Large intestine (tissue), 3 donors: ENCODE data around the gene NCK2. TPM values are rescaled to one million over a fixed set of nuclear protein-coding genes. Genes with fewer than 3 reads are reported as not detected.

ENCODE experiments used
- DNase-seq, 2 donors: peaks; one replicate each; pipeline versions ENCODE4 v3.0.0 to v3.0.0-alpha.2; 2013
- H3K27ac ChIP-seq: one replicate; pipeline ENCODE4 v1.5.1; 2013; ENCODE audit warnings: low read length
- H3K27me3 ChIP-seq: 2 replicates; pipeline ENCODE4 v1.6.1; 2013; ENCODE audit warnings: low read length; ENCODE audit not compliant: control insufficient read depth, insufficient read depth
- H3K36me3 ChIP-seq: 2 replicates; pipeline ENCODE4 v1.6.1; 2013; ENCODE audit warnings: low read length; ENCODE audit not compliant: control insufficient read depth, insufficient read depth
- H3K4me1 ChIP-seq: one replicate; pipeline ENCODE4 v1.6.1; 2013; ENCODE audit warnings: low read length; ENCODE audit not compliant: control insufficient read depth, insufficient read depth
- H3K4me3 ChIP-seq: one replicate; pipeline ENCODE4 v1.5.1; 2013; ENCODE audit warnings: low read length
- H3K9me3 ChIP-seq: one replicate; pipeline ENCODE4 v1.6.1; 2013; ENCODE audit warnings: mild to moderate bottlenecking, low read depth, low read length, moderate library complexity; ENCODE audit not compliant: control insufficient read depth
- WGBS: methylation state at CpG from one replicate; pipeline ENCODE4 v1.1.5; 2013; ENCODE audit warnings: low lambda C conversion rate; ENCODE audit not compliant: insufficient coverage; 5-methylcytosine and 5-hydroxymethylcytosine counted together
- polyA plus RNA-seq: library from polyadenylated mRNA; unstranded; fragments of 120-200 nt; gene quantifications from one replicate; pipeline ENCODE4 v1.2.1, GENCODE V29; 2013

Gene NCK2
- polyA plus RNA-seq, 1 donor = 58.9 TPM

DNA sequence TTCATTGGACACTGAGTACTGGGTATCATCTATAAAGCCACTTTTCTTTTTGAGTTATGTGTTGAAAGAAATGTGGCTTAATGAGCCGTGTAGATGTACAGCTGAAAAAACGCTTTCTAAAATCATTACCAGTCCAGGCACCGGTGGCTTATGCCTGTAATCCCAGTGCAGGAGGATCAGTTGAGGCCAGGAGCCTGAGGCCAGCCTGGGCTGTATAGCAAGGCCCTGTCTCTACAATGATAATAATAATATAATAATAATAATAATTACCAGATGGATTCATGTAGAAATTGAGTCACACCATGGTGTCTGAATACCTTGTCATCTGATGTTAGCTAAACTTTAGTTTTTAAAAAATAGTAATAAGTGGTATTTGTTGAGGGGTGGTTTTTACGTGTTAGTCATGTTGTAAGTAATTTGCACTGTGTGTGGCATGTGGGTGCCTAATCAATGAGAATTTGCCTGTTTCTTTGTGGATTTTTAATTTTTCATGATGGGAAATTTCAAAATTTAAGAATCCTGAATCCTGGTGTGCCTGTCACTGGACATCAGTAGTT is 30.1 kb downstream of the NCK2 start:
- no peak for DNase-seq
- no CpG with 5 or more reads among the region's 4 CpGs for WGBS

DNA sequence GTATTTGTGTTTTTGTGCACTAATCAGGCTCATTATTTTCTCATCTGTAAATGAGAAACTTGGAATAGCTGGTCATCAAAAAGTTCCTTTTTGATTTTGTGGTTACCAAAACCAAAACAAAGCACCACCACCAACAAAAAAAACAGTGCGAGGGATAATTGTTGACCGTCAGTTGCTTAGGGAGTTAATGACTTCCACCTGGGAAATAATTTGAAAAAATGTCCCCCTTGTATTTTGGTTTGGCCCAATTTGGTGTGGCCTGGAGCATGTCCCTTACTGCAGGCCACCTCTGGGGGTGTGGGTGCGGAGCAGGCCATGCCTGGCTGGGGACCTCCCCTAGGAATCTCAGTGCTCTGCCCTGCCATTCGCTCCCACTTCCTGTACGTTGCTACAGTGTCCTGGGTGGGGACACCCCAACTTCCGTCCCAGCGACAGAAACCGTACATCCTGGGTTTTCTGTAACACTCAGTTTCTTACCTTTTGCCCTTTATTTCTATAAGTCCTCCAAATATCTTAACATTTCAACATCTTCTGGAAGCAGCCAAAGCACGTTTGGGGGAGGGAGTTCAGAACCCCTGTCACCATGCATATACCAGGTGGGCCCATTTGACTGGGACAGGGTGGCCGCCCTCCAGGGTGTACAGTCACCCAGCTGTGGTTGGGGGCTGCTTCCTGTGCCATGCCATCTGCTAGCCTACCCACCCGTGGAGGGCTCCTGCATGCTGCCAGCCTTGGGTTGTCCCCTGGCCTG is 31.3 kb downstream of the NCK2 start:
- H3K27ac ChIP-seq = no peak overlapping the region
- H3K36me3 ChIP-seq = peaks cover 17% of the 10 kb centered on the region
- no peaks in the 10 kb centered on the region for H3K27me3 ChIP-seq
- peaks cover 14% of the 10 kb centered on the region for H3K4me1 ChIP-seq
- no peak overlapping the region for H3K4me3 ChIP-seq
- no peaks in the 10 kb centered on the region for H3K9me3 ChIP-seq
- no peak for DNase-seq
- WGBS = no CpG with 5 or more reads among the region's 11 CpGs

More for the DNA sequence above, 30.1 kb downstream of the NCK2 start:
- H3K36me3 ChIP-seq = peaks cover 17% of the 10 kb centered on the region
- peaks cover 8% of the 10 kb centered on the region for H3K4me1 ChIP-seq
- no peak overlapping the region for H3K27ac ChIP-seq
- H3K9me3 ChIP-seq = no peaks in the 10 kb centered on the region
- H3K4me3 ChIP-seq = no peak overlapping the region
- H3K27me3 ChIP-seq = no peaks in the 10 kb centered on the region

DNA sequence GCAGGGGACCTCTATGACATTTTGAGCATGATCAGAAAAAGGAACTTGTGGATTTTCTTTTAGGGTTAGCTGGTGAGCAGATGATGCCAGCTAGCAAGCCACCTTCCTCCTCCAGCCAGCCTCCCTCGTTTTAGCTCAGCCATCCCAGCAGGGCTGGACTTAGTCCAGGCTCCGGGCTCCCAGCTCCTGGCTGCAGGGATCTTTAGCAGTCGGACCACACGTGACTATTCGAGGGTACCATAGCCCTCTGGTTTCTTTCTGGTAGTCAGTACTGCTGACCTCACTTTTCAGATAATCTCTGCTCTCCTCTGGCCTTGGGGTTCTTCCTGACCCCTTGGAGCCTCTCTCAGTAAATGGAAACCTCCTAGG is 31.8 kb downstream of the NCK2 start:
- no peak for DNase-seq
- Histone ChIP-seq H3K36me3 (peaks cover 21% of the 10 kb centered on the region), H3K4me3 (no peak overlapping the region), H3K27ac (no peak overlapping the region), H3K9me3 (no peaks in the 10 kb centered on the region), H3K4me1 (peaks cover 17% of the 10 kb centered on the region), H3K27me3 (no peaks in the 10 kb centered on the region)
- WGBS = no CpG with 5 or more reads among the region's 5 CpGs

DNA sequence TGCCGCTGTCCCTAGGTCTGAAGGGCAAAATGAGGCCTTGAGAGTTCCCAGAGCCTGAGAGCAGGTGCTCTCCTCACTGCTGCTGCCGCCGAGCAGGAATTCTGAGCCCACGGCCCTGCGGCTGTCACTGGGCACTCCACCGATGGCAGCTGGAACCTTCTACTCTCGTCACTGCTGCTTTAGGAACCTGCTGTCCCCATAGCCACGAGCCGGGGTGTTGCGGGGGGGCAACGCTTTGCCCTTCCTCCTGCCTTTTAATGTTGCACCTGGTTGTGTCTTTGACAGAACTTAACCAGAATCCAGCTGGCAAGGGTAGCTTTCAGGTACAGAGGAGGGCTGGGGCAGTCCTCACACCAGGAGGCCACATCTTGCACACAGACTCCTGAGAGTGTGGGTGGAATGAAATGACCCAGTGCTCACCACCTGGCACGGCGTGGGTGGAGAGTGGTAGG is 32.3 kb downstream of the NCK2 start:
- Histone ChIP-seq H3K27ac (no peak overlapping the region), H3K4me3 (no peak overlapping the region), H3K27me3 (no peaks in the 10 kb centered on the region), H3K36me3 (peaks cover 24% of the 10 kb centered on the region), H3K4me1 (peaks cover 17% of the 10 kb centered on the region), H3K9me3 (no peaks in the 10 kb centered on the region)
- no peak for DNase-seq
- WGBS = 90% methylated on average over 2 of the region's 13 CpGs

- DNase-seq = no peak
- Histone ChIP-seq H3K36me3 (peaks cover 26% of the 10 kb centered on the region), H3K27ac (no peak overlapping the region), H3K4me1 (peaks cover 14% of the 10 kb centered on the region), H3K4me3 (no peak overlapping the region), H3K27me3 (no peaks in the 10 kb centered on the region), H3K9me3 (no peaks in the 10 kb centered on the region)
- WGBS = no CpG with 5 or more reads among the region's 9 CpGs
These were observed 32.9 kb downstream of the NCK2 start for GRCh38 chr2:105777506-105778055.

GRCh38 chr2:105778080-105778607 is 33.4 kb downstream of the NCK2 start:
- Histone ChIP-seq H3K4me3 (no peak overlapping the region), H3K27me3 (no peaks in the 10 kb centered on the region), H3K4me1 (peaks cover 12% of the 10 kb centered on the region), H3K9me3 (no peaks in the 10 kb centered on the region), H3K27ac (no peak overlapping the region), H3K36me3 (peaks cover 27% of the 10 kb centered on the region)
- WGBS = no CpG with 5 or more reads among the region's 6 CpGs
- DNase-seq = no peak

- Histone ChIP-seq H3K27me3 (no peaks in the 10 kb centered on the region), H3K4me1 (peaks cover 12% of the 10 kb centered on the region), H3K4me3 (no peak overlapping the region), H3K27ac (no peak overlapping the region), H3K36me3 (peaks cover 26% of the 10 kb centered on the region), H3K9me3 (no peaks in the 10 kb centered on the region)
- DNase-seq = no peak
- WGBS = no CpG with 5 or more reads among the region's 5 CpGs
These were observed 34.7 kb downstream of the NCK2 start for GRCh38 chr2:105779394-105779793.

GRCh38 chr2:105780606-105781005 is 35.9 kb downstream of the NCK2 start:
- DNase-seq = peak in 1 of 2 donors; percentile 35
- Histone ChIP-seq H3K36me3 (peaks cover 25% of the 10 kb centered on the region), H3K27ac (no peak overlapping the region), H3K9me3 (no peaks in the 10 kb centered on the region), H3K4me3 (no peak overlapping the region), H3K4me1 (peaks cover 12% of the 10 kb centered on the region), H3K27me3 (no peaks in the 10 kb centered on the region)
- WGBS = no CpG with 5 or more reads among the region's 5 CpGs

DNA sequence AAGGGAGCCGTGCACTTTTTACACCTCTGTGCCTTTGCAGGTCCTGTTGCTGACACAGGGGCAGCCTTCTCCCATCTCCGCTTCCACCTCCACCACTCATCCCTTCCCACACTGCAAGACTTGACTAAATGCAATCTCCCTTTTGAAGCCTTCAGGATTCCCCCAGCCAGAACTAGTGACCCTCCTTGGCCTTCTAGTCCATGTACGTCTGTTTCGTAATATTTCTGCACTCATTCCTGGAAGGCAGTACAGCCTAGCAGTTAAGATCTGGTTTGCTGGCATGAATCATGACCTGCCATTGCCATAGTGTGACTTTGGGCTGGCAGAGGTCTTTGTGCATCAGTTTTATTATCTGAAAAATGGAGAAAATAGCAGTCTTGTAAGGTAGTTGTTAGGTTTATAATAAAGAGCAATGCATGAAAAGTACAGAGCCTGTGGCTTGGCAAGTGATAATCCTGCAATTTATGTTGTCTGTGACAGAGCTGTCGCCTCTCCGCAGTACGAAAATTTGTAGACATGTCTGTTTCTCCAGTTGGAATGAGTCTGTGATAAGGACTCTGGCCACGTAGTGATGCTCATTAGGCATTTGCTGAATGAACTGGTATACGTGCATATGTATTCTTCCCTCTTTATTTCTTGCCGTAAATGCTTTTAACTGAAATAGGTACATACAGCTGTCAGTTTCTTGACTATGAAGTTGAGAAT is 36.7 kb downstream of the NCK2 start:
- Histone ChIP-seq H3K4me3 (no peak overlapping the region), H3K9me3 (no peaks in the 10 kb centered on the region), H3K4me1 (peaks cover 18% of the 10 kb centered on the region), H3K27me3 (no peaks in the 10 kb centered on the region), H3K27ac (no peak overlapping the region), H3K36me3 (peaks cover 27% of the 10 kb centered on the region)
- WGBS = 77% methylated on average over 4 of the region's 10 CpGs
- DNase-seq = no peak

- no peak overlapping the region for H3K27ac ChIP-seq
- H3K36me3 ChIP-seq = peaks cover 31% of the 10 kb centered on the region
- H3K4me3 ChIP-seq = no peak overlapping the region
- DNase-seq = no peak
- no CpG with 5 or more reads among the region's 6 CpGs for WGBS
- no peaks in the 10 kb centered on the region for H3K27me3 ChIP-seq
- no peaks in the 10 kb centered on the region for H3K9me3 ChIP-seq
- peaks cover 21% of the 10 kb centered on the region for H3K4me1 ChIP-seq
These were observed 37.4 kb downstream of the NCK2 start for GRCh38 chr2:105782123-105782522.
